Neutrophil (primary cell): Measurements from ENCODE around the gene CEP83.
A peak's percentile ranks its signal among the peaks of the same experiment; 100 is the strongest.

Source experiments
- H3K27ac ChIP-seq: fragments of 200-600 bp; sonication (generic); 2 replicates; pipeline ENCODE4 v1.5.1; 2016; ENCODE audit warnings: mild to moderate bottlenecking, moderate library complexity
- H3K27me3 ChIP-seq: fragments of 200-600 bp; sonication (generic); 2 replicates; pipeline ENCODE4 v1.6.0; 2016; ENCODE audit warnings: mild to moderate bottlenecking
- H3K36me3 ChIP-seq: fragments of 200-600 bp; sonication (generic); 2 replicates; pipeline ENCODE4 v1.5.1; 2017
- H3K4me1 ChIP-seq, 2 experiments: fragments of 200-600 bp in 1 of 2; sonication (generic) in 1 of 2; 1 replicate in 1 of 2; 2 replicates in 1 of 2; pipeline versions ENCODE4 v1.5.1 to v1.6.1; 2013 to 2016; ENCODE audit warnings: low read depth in 1 of 2, low read length in 1 of 2, mild to moderate bottlenecking in 1 of 2, moderate library complexity in 1 of 2; ENCODE audit not compliant: control insufficient read depth in 1 of 2, insufficient read depth in 1 of 2
- H3K4me3 ChIP-seq, 2 experiments: fragments of 200-600 bp in 1 of 2; sonication (generic) in 1 of 2; 1 replicate in 1 of 2; 2 replicates in 1 of 2; pipeline ENCODE4 v1.5.1; 2013 to 2016; ENCODE audit warnings: low read depth in 1 of 2, low read length in 1 of 2, mild to moderate bottlenecking in 1 of 2, moderate library complexity in 1 of 2
- H3K9me3 ChIP-seq: fragments of 200-600 bp; sonication (generic); 2 replicates; pipeline ENCODE4 v1.5.1; 2016
- CTCF ChIP-seq: fragments of 200-600 bp; sonication (generic); IDR thresholded peaks from 2 replicates; pipeline ENCODE4 v1.5.1; 2016; ENCODE audit warnings: antibody characterized with exemption

CEP83 gene

GRCh38 chr12:94273272-94273671, 186.4 kb downstream of the CEP83 start:
- Histone ChIP-seq H3K9me3 (peaks cover 4% of the 10 kb centered on the region), H3K27ac (no peak overlapping the region), H3K4me1 (peaks cover under 1 to 2% of the 10 kb centered on the region in 2 experiments), H3K36me3 (peaks cover 93% of the 10 kb centered on the region), H3K4me3 (no peak overlapping the region), H3K27me3 (no peaks in the 10 kb centered on the region)
- no peak for TF ChIP-seq CTCF

GRCh38 chr12:94272280-94272679, 187.4 kb downstream of the CEP83 start:
- no peak for TF ChIP-seq CTCF

GRCh38 chr12:94271351-94271750, 188.3 kb downstream of the CEP83 start:
- Histone ChIP-seq H3K9me3 (peaks cover 4% of the 10 kb centered on the region), H3K27me3 (no peaks in the 10 kb centered on the region), H3K27ac (peak overlapping the region; percentile 9), H3K4me3 (no peak overlapping the region), H3K4me1 (peaks cover 19 to 21% of the 10 kb centered on the region in 2 experiments), H3K36me3 (peaks cover 89% of the 10 kb centered on the region)
- TF ChIP-seq CTCF: no peak

More at GRCh38 chr12:94272280-94272679, 187.4 kb downstream of the CEP83 start:
- H3K4me3 ChIP-seq: no peak overlapping the region
- peaks cover 10 to 12% of the 10 kb centered on the region in 2 experiments for H3K4me1 ChIP-seq
- no peaks in the 10 kb centered on the region for H3K27me3 ChIP-seq
- peaks cover 92% of the 10 kb centered on the region for H3K36me3 ChIP-seq
- H3K9me3 ChIP-seq: peaks cover 4% of the 10 kb centered on the region
- H3K27ac ChIP-seq: peak overlapping the region; percentile 9

GRCh38 chr12:94269316-94269999, 190.2 kb downstream of the CEP83 start:
- Histone ChIP-seq H3K27me3 (no peaks in the 10 kb centered on the region), H3K27ac (no peak overlapping the region), H3K4me3 (no peak overlapping the region), H3K4me1 (peaks cover 27 to 28% of the 10 kb centered on the region in 2 experiments), H3K9me3 (peaks cover 4% of the 10 kb centered on the region), H3K36me3 (peaks cover 92% of the 10 kb centered on the region)
- TF ChIP-seq CTCF: no peak

- TF ChIP-seq CTCF: no peak
- Histone ChIP-seq H3K27me3 (no peaks in the 10 kb centered on the region), H3K9me3 (no peaks in the 10 kb centered on the region), H3K4me1 (peaks cover 42% of the 10 kb centered on the region in 2 experiments), H3K27ac (peak overlapping the region; percentile 80), H3K4me3 (no peak overlapping the region), H3K36me3 (peaks cover 88% of the 10 kb centered on the region)
Measured at GRCh38 chr12:94267921-94268471, 191.7 kb downstream of the CEP83 start.
